ENCODE results near the gene CALML6.

CALML6 gene

DNA sequence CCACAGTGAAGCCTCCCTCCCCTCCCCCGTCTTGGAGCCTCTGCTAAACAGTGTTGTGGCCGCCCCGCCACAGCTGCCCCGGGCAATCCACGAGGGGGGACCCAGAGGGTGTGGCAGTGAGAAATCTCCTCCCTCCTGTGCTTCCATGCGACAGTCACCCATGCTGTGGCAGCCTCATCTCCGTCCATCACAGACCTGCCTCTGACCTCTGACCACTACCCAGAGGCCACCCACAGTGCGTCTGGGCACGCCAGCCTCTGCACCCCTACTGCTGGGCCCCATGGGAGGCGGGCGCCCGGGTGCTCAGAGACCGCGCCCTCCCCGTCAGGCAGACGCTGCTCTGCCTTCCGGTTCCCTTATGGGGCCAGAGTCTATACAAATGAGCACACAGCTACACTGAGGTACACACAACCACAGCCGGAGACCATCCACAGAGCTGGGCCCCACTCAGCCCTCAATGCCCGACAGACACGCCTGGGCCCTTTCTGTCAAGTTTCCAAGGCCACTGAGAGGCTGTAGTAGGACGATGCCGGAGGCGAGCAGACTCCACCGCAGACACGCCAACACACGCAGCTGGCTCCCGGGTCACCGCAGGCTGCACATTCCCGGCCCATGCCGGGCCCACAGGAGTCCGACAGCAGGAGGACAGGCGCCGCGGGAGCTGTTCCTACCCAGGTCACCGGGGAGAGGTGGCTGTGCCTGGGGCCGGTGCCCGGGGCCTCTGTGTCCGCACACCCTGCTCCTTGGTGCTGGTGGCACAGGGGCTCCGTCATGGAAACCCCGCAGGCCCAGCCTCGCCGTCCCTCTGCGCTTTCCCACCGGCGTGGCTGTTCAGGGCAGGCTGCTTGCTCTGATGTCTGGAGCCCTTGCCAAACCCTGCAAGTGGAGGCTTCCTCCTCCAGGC is 27.9 kb downstream of the CALML6 start:
- no peak for DNase-seq (ENCODE audit: low read depth in 2 of 2)

DNA sequence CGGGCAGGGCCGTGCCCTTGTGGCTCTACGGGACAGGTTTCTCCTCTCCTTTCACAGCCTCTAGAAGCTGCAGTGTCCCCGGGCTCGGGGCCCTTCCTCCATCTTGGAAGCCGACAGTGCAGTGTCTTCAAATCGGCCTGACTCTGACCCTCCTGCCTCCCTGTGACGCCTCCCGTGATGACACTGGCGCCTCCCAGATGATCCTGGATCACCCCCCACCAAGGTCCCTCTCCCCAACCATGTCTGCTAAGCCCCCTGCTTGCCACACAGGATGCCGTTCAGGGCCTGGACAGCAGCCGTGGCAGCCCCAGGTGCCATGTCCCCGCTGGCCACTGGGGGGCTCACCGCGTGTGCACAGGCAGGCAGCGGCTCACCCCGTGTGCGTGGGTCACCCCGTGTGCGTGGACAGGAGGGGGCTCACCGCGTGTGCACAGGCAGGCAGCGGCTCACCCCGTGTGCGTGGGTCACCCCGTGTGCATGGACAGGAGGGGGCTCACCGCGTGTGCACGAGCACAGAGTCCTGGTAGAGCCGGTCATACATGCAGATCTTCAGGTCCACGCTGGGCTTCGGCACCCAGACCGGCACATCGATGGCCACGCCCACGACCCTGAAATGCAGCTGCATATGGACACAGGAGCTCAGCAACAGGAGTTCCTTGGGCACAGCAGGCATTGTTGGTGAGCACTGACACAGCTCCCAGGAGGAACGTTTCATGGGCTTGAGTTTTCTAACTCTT is 28.9 kb downstream of the CALML6 start:
- DNase-seq (ENCODE audit: low read depth in 2 of 2), result peak; percentile 28 to 41

DNA sequence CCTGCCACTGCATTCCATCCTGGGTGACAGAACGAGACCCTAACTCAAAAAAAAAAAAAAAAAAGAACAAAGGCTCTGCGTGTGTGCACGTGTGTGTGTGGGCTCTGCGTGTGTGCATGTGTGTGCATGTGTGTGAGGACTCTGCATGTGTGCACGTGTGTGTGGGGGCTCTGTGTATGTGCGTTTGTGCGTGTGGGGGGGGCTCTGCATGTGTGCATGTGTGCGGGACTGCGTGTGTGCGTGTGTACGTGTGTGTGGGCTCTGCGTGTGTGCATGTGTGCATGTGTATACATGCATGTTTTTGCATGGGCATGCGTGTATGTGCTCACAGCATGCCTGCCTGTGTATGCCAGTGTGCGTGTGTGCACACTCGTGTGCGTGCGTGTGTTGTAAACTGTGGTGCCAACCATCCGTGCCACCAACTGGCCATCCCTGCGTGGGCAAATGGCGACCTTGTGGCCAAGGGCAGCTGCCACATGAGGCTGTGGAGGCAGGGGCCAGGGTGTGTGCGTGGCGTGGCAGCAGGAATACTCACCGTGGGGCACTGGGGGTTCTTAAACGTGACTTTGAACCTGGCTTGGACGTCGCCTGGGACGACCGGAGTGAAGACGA is 30.8 kb downstream of the CALML6 start:
- DNase-seq (ENCODE audit: low read depth in 2 of 2), result no peak

DNA sequence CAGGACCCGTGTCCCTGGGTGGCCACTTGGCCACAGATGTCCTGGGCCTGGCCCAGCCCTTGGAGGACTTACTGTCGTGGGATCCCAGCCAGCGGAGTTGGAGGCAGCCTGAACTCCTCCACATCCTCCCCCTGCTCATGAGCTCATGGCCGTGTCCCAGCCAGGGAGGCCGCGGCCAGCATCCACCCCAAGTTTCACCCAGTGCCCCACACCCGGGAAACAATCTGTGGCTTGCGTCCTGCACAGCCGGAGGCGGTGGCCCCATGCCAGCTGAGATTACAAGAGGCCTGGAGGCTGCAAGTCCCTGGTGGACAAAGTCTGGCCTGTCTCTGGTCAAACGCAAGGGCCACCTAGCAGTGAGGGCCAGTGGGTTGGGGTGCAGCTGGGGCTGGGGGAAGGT is 31.5 kb downstream of the CALML6 start:
- DNase-seq (ENCODE audit: low read depth in 2 of 2), result no peak

DNA sequence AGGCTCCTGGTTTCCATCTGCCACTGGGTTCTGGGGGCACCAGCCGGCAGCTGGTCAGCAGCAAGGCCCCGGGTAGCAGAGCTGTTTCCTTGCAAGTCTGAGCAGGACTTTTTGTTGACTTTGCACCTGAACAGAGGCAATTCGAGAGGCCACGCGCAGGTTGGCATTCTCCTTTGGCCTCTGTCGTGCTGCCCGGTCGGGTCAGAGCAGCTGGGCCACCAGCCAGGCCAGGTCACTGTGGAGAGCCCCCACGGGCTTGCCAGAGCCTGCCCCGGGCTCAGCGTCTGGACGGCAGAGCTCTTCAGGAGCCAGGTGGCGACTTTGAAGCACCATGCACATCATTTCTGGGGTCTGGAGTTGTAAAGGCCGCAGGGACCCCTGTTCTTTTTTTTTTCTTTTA is 32.4 kb downstream of the CALML6 start:
- no peak for DNase-seq (ENCODE audit: low read depth in 2 of 2)

DNA sequence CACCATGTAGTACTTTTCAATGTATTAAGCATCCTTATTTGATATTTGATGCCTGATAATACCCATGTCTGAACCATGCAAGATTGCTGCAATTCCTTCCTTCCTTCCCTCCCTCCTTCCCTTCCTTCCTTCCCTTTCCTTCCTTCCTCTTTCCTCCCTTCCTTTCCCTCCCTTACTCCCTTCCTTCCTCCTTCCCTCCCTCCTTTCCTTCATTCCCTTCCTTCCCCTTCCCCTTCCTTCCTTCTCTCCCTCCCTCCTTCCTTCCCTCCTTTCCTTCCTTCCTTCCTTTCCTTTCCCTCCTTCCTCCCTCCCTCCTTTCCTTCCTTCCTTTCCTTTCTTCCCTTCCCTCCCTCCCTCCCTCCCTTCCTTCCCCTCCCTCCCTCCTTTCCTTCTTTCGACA is 33.7 kb downstream of the CALML6 start:
- no peak for DNase-seq (ENCODE audit: low read depth in 2 of 2)

DNA sequence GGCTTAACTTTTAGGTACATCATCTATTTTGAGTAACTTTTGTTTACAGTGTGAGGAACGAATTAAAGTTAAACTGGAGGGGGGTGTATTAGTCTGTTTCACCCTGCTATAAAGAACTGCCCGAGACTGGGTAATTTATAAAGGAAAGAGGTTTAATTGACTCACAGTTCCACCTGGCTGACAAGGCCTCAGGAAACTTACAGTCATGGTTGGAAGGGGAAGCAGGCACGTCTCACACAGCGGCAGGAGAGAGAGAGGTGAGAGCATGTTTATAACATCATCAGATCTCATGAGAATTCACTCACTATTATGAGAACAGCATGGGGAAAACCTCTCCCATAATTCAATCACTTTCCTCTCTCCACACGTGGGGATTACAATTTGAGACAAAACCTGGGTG is 35.9 kb downstream of the CALML6 start:
- DNase-seq (ENCODE audit: low read depth in 2 of 2), result no peak

DNA sequence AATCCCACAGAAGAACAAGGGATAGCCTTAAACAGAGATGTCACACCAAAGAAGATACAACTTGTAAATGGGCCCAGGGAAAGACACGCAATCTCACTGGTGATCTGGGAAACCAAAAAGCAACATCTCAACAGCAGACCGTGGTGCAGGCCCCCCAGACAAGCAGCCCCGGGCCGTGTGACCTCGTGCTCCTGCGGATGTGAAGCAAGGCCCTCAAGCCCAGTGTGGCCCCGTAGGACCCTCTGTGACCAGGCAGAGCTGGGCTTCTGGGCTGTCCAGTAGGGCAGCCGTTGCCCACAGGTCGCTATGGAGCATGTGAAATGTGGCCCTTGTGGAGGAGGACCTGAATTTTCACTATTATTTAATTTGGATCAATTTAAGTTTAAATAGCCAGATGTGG is 39.0 kb downstream of the CALML6 start:
- DNase-seq (ENCODE audit: low read depth in 2 of 2), result no peak

DNA sequence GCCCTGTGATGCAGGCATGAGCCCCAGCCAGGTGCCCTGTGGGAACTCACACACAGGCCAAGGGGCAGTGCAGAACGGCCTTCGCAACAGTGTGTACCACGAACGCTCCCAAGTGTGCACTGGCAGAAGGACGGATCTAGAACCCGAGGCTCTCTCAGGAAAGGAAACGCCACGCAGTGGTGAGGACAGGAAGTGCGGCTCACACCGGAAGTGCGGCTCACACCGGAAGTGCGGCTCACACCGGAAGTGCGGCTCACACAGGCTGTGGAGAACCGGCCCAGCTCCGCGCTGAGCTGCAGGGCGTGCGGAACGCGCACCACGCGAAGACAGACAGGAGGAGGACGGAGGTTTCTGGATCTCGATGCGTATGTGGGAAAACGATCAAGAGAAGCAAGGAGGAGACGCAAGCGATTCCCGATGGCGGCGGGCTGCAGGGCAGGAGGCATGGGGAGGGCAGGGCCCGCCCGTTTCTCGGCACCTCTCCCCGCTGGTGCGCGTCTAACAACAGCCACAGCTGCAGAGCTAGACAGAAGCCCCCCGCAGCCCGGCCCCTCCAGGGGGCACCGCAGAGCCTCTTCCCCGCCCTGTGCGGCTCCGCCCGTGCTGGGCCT is 39.9 kb downstream of the CALML6 start:
- peak in 1 of 2 donors; percentile 13 for DNase-seq (ENCODE audit: low read depth in 2 of 2)

DNA sequence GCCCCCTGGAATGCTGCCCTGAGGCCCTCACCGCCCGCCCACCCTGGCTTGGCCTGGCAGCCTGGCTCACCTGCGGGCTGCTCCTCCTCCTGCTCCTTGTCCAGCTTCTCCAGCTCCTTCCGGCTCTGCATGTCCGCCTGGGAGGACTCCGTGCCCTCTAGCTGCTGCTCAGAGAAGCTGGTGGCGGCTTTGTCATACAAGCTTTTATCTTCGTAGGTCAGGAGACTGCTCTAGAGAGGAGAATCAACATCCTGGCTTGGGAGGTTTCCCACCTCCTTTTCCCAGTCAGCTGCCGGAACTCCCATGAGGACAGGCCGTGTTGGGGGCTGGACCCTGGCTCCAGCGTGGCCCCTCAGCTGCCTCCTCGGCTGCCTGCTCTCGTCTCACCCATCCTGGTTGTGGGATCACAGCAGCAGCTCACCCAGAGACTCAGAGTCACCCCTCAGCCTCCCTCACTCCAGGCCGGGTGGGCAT is 40.6 kb downstream of the CALML6 start:
- no peak for DNase-seq (ENCODE audit: low read depth in 2 of 2)

DNA sequence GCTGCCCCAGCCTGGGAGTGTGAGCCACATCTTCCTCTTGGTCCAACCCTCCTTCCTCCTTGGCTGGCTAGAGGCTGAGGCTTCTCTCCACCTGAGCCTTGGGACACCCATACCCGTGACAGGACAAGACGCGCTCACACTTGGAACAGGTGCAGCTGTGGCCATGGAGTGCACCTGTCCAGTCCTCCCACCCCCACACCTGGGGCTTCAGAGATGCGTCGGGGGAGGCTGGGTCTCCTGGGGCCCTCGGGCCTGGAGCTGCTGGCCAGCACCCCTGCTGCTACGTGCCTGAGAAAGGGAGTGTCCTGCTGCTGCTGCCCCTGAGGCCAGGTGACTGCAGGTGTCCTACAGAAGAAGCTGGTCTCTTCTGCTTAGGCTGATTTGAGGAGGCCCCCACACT is 41.0 kb downstream of the CALML6 start:
- DNase-seq (ENCODE audit: low read depth in 2 of 2), result no peak

DNA sequence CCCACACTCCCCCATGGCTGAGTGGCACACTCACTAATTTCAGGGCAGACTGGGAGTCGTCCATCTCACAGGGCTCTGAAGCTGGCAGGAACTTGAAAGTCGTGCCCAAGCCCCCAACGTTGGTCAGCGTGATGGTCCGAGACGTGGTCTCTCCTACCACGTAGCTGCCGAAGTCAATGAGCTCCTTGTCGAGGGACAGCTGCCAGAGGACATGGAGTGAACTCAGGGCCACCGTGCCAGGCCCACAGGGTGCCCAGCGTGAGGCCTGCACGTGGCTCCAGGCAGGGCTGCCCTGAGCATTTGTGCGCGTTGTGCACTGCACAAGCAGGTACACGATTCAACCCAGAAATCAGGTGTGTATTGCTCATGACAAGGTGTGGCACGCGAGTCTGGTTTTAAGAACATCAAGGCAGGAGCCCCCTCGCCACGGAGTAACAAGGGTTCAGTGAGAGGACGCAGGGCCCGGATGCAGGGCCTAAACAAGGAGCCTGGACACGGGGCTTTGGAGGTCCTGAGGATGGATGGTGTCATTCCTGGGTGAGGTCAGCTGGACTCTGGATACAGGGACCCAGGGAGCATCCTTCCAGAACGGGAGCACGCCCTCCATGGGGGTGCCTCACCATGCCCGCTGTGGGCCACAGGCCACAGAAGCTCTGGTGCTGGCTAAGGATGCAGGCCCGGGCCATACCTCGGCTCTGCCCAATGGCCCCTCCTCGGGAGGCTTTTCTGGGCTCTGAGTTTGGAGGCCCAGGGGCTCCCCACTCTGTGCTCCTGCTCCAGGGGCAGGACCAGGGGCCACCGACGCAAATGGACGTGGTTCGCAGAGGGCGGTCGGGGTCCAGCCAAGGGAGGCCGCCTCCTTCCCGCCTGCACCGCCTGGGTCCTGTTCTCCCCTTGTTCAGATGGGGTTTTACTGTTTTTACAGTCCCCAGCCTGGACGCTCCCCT is 41.8 kb downstream of the CALML6 start:
- DNase-seq (ENCODE audit: low read depth in 2 of 2), result no peak

DNA sequence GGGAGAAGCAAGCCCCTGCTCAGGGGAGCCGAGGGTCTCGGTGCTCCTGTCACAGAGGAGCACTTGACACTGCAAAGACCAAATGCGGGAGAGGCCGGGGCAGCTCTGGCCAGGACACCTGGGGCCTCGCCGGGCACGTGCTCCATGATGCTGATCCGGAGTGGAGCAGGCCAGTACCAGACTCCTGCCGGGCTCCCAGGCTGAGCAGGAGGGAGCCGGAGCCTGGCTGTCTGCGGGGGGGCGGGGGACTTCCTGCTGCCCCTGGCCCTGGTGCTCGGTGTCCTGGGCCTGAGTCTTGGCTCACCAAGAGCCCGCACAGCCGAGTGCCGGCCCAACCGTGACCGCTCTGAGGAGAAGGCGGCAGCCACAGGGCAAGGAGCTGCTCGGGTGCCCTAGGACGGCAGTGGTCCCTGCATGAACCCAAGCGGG is 42.5 kb downstream of the CALML6 start:
- no peak for DNase-seq (ENCODE audit: low read depth in 2 of 2)

DNA sequence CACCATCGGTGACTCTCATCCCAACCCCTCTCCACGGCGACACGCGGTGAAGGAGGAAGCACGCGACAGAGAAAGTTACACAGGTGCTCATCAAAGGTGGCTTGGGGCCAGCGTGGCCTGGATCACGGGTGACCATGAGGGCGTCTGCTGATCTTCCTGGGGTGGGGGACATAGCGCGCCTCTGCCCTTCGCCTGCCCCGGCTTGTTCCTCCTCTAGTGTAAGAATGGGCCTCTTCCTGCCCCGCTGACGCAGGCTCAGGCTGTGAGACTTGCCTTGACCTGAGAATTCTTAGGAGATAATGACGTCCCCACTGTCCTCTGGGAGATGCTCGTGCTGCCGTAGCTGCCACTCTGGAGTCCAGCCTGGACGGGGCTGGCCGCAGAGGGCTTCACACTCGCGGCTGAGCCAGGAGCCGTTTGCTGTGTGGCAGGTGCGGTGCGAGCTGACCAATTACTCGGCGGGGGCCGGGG is 43.0 kb downstream of the CALML6 start:
- no peak for DNase-seq (ENCODE audit: low read depth in 2 of 2)

DNA sequence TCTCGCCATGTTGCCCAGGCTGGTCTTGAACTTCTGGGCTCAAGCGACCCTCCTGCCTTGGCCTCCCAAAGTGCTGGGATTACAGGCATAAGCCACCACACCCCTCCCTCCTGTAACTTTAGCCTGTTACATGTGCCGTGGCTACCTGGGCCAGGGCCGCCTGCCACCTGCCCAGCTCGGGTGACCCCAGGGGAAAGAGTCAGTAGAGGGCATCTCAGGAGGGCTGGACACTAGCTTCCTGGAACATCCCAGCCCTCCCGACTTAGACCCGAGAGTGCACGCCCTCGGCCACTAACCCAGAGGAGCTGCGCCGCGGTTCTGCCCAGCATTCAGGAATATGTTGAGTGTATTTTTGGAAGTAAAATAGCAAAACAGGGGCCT is 44.4 kb downstream of the CALML6 start:
- no peak for DNase-seq (ENCODE audit: low read depth in 2 of 2)

DNA sequence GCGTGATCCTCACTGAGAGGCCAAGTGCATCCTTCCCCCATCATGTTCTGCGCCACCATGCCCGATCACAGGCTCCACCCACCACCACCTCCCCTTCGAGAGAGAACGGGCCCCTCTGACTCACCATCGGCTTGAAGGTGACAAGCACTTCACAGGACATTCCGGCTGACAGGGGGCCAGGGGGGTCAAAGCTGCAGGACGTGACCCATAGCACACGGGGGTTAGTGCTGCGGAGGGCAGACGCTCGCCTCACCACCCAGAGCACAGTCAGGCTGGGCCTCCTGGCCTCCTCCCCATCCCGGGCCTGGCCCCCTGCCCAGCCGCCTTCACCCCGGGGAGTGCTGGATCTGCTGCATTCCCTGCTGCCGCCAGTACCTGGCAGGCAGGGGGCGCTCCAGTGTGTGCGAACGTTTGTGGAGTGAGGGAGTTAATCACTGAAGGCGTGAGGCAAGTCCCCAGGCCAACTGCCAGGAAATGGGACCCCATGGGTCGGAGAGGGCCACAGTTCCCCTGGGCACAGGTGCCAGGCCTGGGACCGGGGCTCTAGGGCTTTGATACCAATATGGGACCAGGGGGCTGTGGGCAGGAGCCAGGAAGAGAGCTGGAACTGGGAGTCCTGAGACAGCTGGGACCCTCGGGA is 44.9 kb downstream of the CALML6 start:
- DNase-seq (ENCODE audit: low read depth in 2 of 2), result peak; percentile 62 to 75

DNA sequence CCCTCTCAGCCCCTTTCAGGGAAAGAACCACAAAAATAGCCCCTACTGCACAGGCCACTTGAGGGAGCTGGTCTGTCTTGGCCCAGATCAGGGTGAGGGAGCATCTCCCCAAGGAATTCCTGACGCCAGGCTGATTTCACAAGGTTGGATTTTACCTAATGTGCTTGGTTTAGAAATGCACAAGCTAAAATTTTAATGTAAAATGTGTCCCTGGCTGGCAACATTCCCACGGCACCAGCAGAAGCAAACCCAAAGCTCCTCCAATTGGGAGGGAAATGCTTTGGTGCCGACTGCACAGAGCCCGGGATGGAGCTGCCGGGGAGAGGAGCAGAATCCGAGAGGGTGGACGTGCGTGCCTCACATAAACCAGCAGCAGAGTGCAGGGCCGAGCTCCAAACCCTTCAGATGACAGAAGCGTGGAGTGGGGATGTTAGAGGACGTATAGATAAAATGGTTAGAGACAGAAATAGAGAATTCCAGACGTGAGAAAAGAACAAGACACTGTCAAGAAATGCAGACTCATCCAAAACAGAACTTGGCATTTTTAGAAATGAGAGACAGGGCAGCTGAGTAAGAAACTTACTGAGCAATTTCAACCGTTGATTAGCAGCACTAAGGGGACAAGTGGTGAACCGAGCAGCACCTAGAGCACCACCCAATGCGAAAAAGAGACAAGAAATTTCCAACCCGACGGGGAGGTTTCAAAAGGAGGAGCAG is 45.6 kb downstream of the CALML6 start:
- DNase-seq (ENCODE audit: low read depth in 2 of 2), result no peak

DNA sequence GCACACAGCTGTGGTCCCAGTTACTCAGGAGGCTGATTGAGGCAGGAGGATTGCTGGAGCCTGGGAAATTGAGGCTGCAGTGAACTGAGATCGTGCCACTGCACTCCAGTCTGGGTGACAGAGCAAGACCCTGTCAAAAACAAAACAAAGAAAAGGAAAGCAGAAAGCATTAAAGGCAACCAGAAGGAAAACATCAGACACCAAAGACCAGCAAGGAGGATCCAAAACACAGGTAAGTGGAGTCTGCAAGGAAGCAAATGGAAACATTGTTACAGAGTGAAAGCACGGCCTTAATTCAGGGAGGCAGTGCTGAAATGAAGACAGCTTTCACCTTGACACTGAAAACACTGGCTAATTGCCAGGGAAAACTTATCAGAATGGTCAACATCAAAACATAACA is 47.7 kb downstream of the CALML6 start:
- DNase-seq (ENCODE audit: low read depth in 2 of 2), result no peak

DNA sequence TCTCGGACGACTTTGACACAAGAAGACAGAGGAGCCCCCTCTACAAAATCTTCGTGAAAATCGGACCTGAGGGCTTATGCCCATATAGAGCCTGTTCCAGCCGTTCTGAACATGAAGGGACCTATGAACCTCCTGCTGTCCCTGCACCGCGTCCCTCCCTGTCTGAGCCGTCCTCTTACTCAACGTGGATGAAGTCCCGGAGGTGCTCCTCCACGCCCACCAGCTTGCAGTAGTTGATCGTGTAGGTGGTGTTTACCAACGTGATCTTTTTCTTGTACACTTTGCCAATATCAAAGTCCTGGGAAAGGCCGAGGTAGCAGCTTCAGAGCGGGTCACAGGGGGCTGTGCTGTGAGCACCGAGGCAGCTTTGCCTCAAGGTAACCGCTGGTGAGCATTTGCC is 48.5 kb downstream of the CALML6 start:
- DNase-seq (ENCODE audit: low read depth in 2 of 2), result no peak

DNA sequence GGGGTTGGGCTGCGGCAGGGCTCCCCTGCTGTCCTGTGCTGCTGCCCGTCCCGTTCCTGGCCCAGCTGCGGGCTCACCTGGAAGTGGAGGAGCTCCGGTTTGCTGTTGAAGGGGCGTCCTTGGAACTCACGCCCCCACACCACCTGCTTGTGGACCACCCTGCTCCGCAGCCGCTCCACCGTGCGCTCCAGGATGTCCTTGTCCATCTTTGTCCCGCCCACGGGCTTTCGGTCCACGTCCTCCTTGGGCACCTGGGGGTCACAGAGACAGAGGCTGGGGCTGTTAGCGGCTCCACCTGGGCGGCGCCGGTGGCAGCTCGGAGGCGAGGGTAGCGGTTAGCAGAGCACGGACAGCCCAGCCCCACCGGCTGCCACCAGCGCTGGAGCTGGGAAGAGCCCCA is 49.8 kb downstream of the CALML6 start:
- DNase-seq (ENCODE audit: low read depth in 2 of 2), result no peak

Data from activated CD4-positive, alpha-beta T cell treated with anti-CD3 and anti-CD28 coated beads for 24 hours (primary cell).